ENCODE measurements around the gene RIMS3.

RIMS3 gene

GRCh38 chr1:40691538-40692428 is 26.3 kb upstream of the RIMS3 start, which contains the start of gene NFYC:
Gene NFYC (plus strand): TSS chr1:40691704. CDS start chr1:40738844, 47,140 bp downstream.
- peak; percentile 87 to 92 for DNase-seq (ENCODE audit: low read depth in 2 of 2)

GRCh38 chr1:40690771-40691537 is 25.5 kb upstream of the RIMS3 start:
- DNase-seq (ENCODE audit: low read depth in 2 of 2) = no peak

GRCh38 chr1:40689737-40690136 is 24.3 kb upstream of the RIMS3 start:
- DNase-seq (ENCODE audit: low read depth in 2 of 2) = no peak

- DNase-seq (ENCODE audit: low read depth in 2 of 2) = no peak
These were observed 22.2 kb upstream of the RIMS3 start for GRCh38 chr1:40687661-40688060.

GRCh38 chr1:40687059-40687458 is 21.6 kb upstream of the RIMS3 start:
- DNase-seq (ENCODE audit: low read depth in 2 of 2) = no peak

- no peak for DNase-seq (ENCODE audit: low read depth in 2 of 2)
These were observed 19.2 kb upstream of the RIMS3 start for GRCh38 chr1:40684669-40685068.

GRCh38 chr1:40679165-40679953 is 13.9 kb upstream of the RIMS3 start:
- DNase-seq (ENCODE audit: low read depth in 2 of 2) = no peak

GRCh38 chr1:40676501-40676900 is 11.0 kb upstream of the RIMS3 start:
- DNase-seq (ENCODE audit: low read depth in 2 of 2) = no peak

GRCh38 chr1:40673452-40673851 is 8.0 kb upstream of the RIMS3 start:
- no peak for DNase-seq (ENCODE audit: low read depth in 2 of 2)

GRCh38 chr1:40668769-40669525 is 3.5 kb upstream of the RIMS3 start:
- peak; percentile 79 to 83 for DNase-seq (ENCODE audit: low read depth in 2 of 2)

GRCh38 chr1:40664791-40665190 is 691 bp downstream of the RIMS3 start:
- no peak for DNase-seq (ENCODE audit: low read depth in 2 of 2)

- DNase-seq (ENCODE audit: low read depth in 2 of 2) = no peak
These were observed 1.3 kb downstream of the RIMS3 start for GRCh38 chr1:40664167-40664537.

- no peak for DNase-seq (ENCODE audit: low read depth in 2 of 2)
These were observed 1.9 kb downstream of the RIMS3 start for GRCh38 chr1:40663324-40664166.

- peak in 1 of 2 donors; percentile 7 for DNase-seq (ENCODE audit: low read depth in 2 of 2)
These were observed 2.6 kb downstream of the RIMS3 start for GRCh38 chr1:40662864-40663263.

- no peak for DNase-seq (ENCODE audit: low read depth in 2 of 2)
These were observed 3.3 kb downstream of the RIMS3 start for GRCh38 chr1:40662151-40662550.

- DNase-seq (ENCODE audit: low read depth in 2 of 2) = no peak
These were observed 3.8 kb downstream of the RIMS3 start for GRCh38 chr1:40661678-40662077.

- no peak for DNase-seq (ENCODE audit: low read depth in 2 of 2)
These were observed 5.9 kb downstream of the RIMS3 start for GRCh38 chr1:40659649-40659947.

- DNase-seq (ENCODE audit: low read depth in 2 of 2) = no peak
These were observed 6.5 kb downstream of the RIMS3 start for GRCh38 chr1:40658751-40659648.

GRCh38 chr1:40657046-40657445 is 8.4 kb downstream of the RIMS3 start:
- no peak for DNase-seq (ENCODE audit: low read depth in 2 of 2)
